Measurements from ENCODE around the gene GPR148.

GRCh38 chr2:130727286-130727924, 1.5 kb upstream of the GPR148 start:
- no peak for TF ChIP-seq CTCF (conservative IDR thresholded peaks at IDR 0.05 in 1 of 2, IDR thresholded peaks at IDR 0.05 in 1 of 2; ENCODE audit: extremely low read depth in 1 of 2, insufficient read depth in 1 of 2, low read depth in 1 of 2, low read length in 2 of 2)
- no peak for TF ChIP-seq EZH2 (IDR thresholded peaks at IDR 0.05; ENCODE audit: borderline replicate concordance, low read length)
